ENCODE results near the gene MRPS27. TPM values are rescaled to one million over a fixed set of nuclear protein-coding genes. Genes with fewer than 3 reads are reported as not detected.

The MRPS27 gene
- total RNA-seq, 1 donor from 2014 or later: 37.0 TPM

DNA sequence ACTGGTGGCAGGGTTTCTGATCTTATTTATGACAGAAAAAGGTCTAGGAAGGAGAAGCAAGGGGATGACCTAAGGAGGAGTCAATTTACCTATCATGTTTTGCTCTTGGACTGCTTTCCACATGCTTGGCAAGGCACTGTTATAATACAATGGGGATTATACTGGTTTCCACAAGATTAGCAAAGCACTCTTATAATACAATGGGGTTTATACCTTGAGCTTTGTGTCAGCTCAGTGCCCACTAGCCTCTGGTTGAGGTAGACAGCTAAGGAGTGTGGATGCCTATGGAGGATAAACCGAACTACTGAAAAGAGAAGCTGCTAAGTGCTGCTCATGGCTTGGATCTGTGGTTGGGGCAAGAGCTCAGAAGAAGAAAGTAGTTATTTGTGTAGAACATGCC, 68.7 kb downstream of the MRPS27 start:
- Histone ChIP-seq H3K4me3 (ENCODE audit: insufficient read depth, low read depth, low read length) (no peak overlapping the region), H3K27me3 (ENCODE audit: insufficient read depth, low read length) (no peaks in the 10 kb centered on the region), H3K4me1 (ENCODE audit: insufficient read depth, low read length) (peaks cover 36% of the 10 kb centered on the region), H3K36me3 (ENCODE audit: insufficient read depth, low read length) (no peaks in the 10 kb centered on the region), H3K9me3 (ENCODE audit: insufficient read depth, low read depth, low read length) (no peaks in the 10 kb centered on the region), H4K20me1 (ENCODE audit: insufficient read depth, low read length) (no peaks in the 10 kb centered on the region), H3K27ac (ENCODE audit: low read depth, low read length) (no peak overlapping the region), H3K4me2 (ENCODE audit: low read length) (no peak overlapping the region), H3K79me2 (ENCODE audit: insufficient read depth, low read length) (peaks cover 13% of the 10 kb centered on the region), H3K9ac (ENCODE audit: low read length) (no peak overlapping the region), H2AFZ (ENCODE audit: low read depth, low read length) (no peak overlapping the region)
- Mint-ChIP-seq H3K27ac (ENCODE audit: unreplicated experiment) (no peak overlapping the region), H3K4me3 (ENCODE audit: unreplicated experiment) (no peak overlapping the region), H3K9me3 (ENCODE audit: unreplicated experiment) (no peaks in the 10 kb centered on the region), H3K4me1 (ENCODE audit: low read depth, unreplicated experiment) (peaks cover 36% of the 10 kb centered on the region), H3K27me3 (ENCODE audit: low read depth, unreplicated experiment) (no peaks in the 10 kb centered on the region), H3K36me3 (ENCODE audit: low read depth, unreplicated experiment) (no peaks in the 10 kb centered on the region)
- no peak for TF ChIP-seq EZH2 (IDR thresholded peaks at IDR 0.05; ENCODE audit: insufficient read depth, low read length)
- TF ChIP-seq, protein P1, sequence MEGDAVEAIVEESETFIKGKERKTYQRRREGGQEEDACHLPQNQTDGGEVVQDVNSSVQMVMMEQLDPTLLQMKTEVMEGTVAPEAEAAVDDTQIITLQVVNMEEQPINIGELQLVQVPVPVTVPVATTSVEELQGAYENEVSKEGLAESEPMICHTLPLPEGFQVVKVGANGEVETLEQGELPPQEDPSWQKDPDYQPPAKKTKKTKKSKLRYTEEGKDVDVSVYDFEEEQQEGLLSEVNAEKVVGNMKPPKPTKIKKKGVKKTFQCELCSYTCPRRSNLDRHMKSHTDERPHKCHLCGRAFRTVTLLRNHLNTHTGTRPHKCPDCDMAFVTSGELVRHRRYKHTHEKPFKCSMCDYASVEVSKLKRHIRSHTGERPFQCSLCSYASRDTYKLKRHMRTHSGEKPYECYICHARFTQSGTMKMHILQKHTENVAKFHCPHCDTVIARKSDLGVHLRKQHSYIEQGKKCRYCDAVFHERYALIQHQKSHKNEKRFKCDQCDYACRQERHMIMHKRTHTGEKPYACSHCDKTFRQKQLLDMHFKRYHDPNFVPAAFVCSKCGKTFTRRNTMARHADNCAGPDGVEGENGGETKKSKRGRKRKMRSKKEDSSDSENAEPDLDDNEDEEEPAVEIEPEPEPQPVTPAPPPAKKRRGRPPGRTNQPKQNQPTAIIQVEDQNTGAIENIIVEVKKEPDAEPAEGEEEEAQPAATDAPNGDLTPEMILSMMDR (IDR thresholded peaks at IDR 0.05; ENCODE audit: insufficient read depth, low read depth, low read length): no peak
- FAIRE-seq (no peak), DNase-seq (ENCODE audit: low read depth) (no peak)

DNA sequence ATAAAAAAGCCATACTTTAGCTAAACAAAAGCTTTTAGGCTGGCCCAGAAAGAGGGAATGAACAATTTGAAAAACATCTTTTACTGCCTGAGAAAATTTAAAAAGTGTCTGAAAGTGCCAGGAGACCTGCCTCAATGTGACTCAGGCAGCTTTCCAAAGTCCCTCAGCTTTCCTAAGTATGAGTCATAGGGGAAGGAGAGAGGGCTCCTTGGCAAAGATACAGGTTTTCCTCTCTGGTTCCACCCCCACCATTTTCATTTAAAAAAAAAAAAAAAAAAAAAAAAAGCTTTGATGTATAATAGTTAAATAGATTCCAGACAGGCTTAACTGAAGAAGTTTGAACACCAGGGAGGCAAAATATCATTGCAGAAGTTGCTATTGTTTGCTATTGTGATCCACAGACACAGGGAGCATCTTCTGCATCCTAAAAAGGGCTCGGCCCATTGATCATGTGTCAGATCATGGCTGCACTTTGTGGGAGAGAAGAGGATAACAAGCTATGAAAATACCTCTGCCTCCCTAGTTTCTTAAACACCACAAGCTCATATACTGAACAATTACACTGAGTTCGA, 71.5 kb downstream of the MRPS27 start:
- H3K36me3 ChIP-seq (ENCODE audit: insufficient read depth, low read length): no peaks in the 10 kb centered on the region
- H3K9me3 ChIP-seq (ENCODE audit: insufficient read depth, low read depth, low read length): no peaks in the 10 kb centered on the region
- peak overlapping the region; percentile 74 for H3K4me2 ChIP-seq (ENCODE audit: low read length)
- peaks cover 13% of the 10 kb centered on the region for H3K79me2 ChIP-seq (ENCODE audit: insufficient read depth, low read length)
- FAIRE-seq (no peak), DNase-seq (ENCODE audit: low read depth) (peak; percentile 86)
- H3K4me1 ChIP-seq (ENCODE audit: insufficient read depth, low read length): peaks cover 50% of the 10 kb centered on the region
- H3K27ac ChIP-seq (ENCODE audit: low read depth, low read length): peak overlapping the region; percentile 78
- no peaks in the 10 kb centered on the region for H3K27me3 ChIP-seq (ENCODE audit: insufficient read depth, low read length)
- Mint-ChIP-seq H3K27me3 (ENCODE audit: low read depth, unreplicated experiment) (no peaks in the 10 kb centered on the region), H3K4me1 (ENCODE audit: low read depth, unreplicated experiment) (peaks cover 60% of the 10 kb centered on the region), H3K4me3 (ENCODE audit: unreplicated experiment) (no peak overlapping the region), H3K9me3 (ENCODE audit: unreplicated experiment) (no peaks in the 10 kb centered on the region), H3K36me3 (ENCODE audit: low read depth, unreplicated experiment) (no peaks in the 10 kb centered on the region), H3K27ac (ENCODE audit: unreplicated experiment) (peak overlapping the region; percentile 85)
- no peaks in the 10 kb centered on the region for H4K20me1 ChIP-seq (ENCODE audit: insufficient read depth, low read length)
- H3K9ac ChIP-seq (ENCODE audit: low read length): peak overlapping the region; percentile 50
- peak overlapping the region; percentile 0 for H3K4me3 ChIP-seq (ENCODE audit: insufficient read depth, low read depth, low read length)
- TF ChIP-seq, protein P1 (IDR thresholded peaks at IDR 0.05; ENCODE audit: insufficient read depth, low read depth, low read length): no peak
- TF ChIP-seq EZH2 (IDR thresholded peaks at IDR 0.05; ENCODE audit: insufficient read depth, low read length): no peak
- no peak overlapping the region for H2AFZ ChIP-seq (ENCODE audit: low read depth, low read length)

DNA sequence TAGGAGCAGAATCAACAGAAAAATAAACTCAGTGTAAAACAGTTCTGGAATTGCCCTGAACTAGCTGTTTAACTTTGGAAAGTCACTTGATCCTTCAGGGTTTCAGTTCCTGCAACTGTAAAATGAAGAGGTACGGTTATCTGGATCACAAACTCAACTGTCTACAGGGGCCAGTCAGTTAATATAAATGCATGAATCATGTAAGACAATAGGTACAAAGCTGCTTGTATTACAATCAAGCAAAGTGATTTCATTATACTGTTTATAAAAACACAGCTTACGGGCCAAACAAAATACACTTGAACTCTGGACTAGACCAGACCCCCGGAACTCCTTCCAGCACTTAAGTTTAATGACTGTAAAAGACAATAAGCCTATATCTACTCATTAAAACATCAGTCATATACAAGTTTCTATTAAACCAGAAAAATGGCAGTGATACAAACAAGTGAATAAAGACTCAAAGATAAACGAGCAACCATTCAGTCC, 73.0 kb downstream of the MRPS27 start:
- H3K4me1 Mint-ChIP-seq (ENCODE audit: low read depth, unreplicated experiment): peaks cover 57% of the 10 kb centered on the region
- H3K4me3 Mint-ChIP-seq (ENCODE audit: unreplicated experiment): no peak overlapping the region
- H3K9me3 Mint-ChIP-seq (ENCODE audit: unreplicated experiment): no peaks in the 10 kb centered on the region
- DNase-seq (ENCODE audit: low read depth): peak; percentile 74
- Histone ChIP-seq H4K20me1 (ENCODE audit: insufficient read depth, low read length) (no peaks in the 10 kb centered on the region), H3K36me3 (ENCODE audit: insufficient read depth, low read length) (no peaks in the 10 kb centered on the region), H3K27me3 (ENCODE audit: insufficient read depth, low read length) (no peaks in the 10 kb centered on the region), H3K9ac (ENCODE audit: low read length) (peak overlapping the region; percentile 16), H3K9me3 (ENCODE audit: insufficient read depth, low read depth, low read length) (no peaks in the 10 kb centered on the region), H3K4me3 (ENCODE audit: insufficient read depth, low read depth, low read length) (no peak overlapping the region), H3K4me2 (ENCODE audit: low read length) (peak overlapping the region; percentile 63), H3K4me1 (ENCODE audit: insufficient read depth, low read length) (peaks cover 54% of the 10 kb centered on the region), H3K79me2 (ENCODE audit: insufficient read depth, low read length) (peaks cover 15% of the 10 kb centered on the region), H3K27ac (ENCODE audit: low read depth, low read length) (peak overlapping the region; percentile 78), H2AFZ (ENCODE audit: low read depth, low read length) (no peak overlapping the region)
- peaks cover 2% of the 10 kb centered on the region for H3K36me3 Mint-ChIP-seq (ENCODE audit: low read depth, unreplicated experiment)
- peak; percentile 74 for FAIRE-seq
- H3K27ac Mint-ChIP-seq (ENCODE audit: unreplicated experiment): peak overlapping the region; percentile 34
- no peak for TF ChIP-seq EZH2 (IDR thresholded peaks at IDR 0.05; ENCODE audit: insufficient read depth, low read length)
- TF ChIP-seq, protein P1 (IDR thresholded peaks at IDR 0.05; ENCODE audit: insufficient read depth, low read depth, low read length): no peak
- no peaks in the 10 kb centered on the region for H3K27me3 Mint-ChIP-seq (ENCODE audit: low read depth, unreplicated experiment)
